ENCODE measurements around the gene KIF3B. TPM values are rescaled to one million over a fixed set of nuclear protein-coding genes. Genes with fewer than 3 reads are reported as not detected.

The KIF3B gene
- total and polyA plus RNA-seq, 2 donors (not counting 1 experiment from before 2014, with no cell fraction given): 27.6 to 35.6 TPM

DNA sequence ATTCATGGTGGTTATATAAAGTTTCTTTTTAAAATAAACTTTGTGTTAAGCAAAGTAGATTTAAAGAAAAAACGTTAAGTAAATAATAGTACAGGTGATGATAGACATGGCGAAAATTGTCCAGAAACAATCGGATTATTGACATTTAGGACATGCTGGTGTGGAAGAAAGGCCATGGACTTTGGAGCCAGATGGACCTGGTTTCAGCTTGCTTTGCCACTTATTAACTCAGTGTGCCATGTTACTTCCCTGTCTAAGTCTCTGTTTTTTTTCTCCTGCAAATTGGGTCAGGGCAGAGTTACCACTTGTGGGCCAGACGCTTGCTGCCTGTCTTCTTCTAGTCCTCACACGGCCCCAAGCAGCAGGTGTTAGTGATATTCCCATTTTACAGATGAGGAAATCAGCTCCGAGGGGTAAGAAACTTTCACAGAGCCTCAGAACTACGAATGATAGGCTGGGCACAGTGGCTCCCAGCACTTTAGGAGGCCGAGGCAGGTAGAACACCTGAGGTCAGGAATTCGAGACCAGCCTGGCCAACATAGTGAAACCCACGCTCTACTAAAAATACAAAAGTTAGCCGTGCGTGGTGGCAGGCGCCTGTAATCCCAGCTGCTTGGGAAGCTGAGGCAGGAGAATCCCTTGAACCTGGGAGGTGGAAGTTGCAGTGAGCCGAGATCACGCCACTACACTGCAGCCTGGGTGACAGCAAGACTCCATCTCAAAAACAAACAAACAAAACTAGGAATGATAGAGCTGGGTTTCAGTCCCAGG lies 12.4 kb downstream of the KIF3B start:
- Histone ChIP-seq H2AFZ (ENCODE audit: low read length) (no peak overlapping the region), H3K4me3 (replicated peaks in 1 of 4; ENCODE audit: control extremely low read depth in 1 of 4, insufficient read depth in 1 of 4, low read depth in 3 of 4, low read length in 4 of 4) (no peak overlapping the region), H3K4me2 (ENCODE audit: extremely low read depth, insufficient read depth, low read length) (no peak overlapping the region), H3K9me3 (ENCODE audit: control insufficient read depth, insufficient read depth, low read depth, low read length) (no peaks in the 10 kb centered on the region), H3K4me1 (ENCODE audit: control insufficient read depth, extremely low read depth, insufficient read depth, low read length) (peaks cover 4% of the 10 kb centered on the region), H3K27me3 (ENCODE audit: control insufficient read depth, insufficient read depth, low read length) (no peaks in the 10 kb centered on the region), H3K9ac (ENCODE audit: insufficient read depth, low read length) (no peak overlapping the region), H3K27ac (ENCODE audit: insufficient read depth, low read length) (no peak overlapping the region), H3K79me2 (ENCODE audit: control insufficient read depth, insufficient read depth, low read length) (no peaks in the 10 kb centered on the region), H4K20me1 (ENCODE audit: control insufficient read depth, extremely low read depth, insufficient read depth, low read length) (no peaks in the 10 kb centered on the region), H3K36me3 (ENCODE audit: control insufficient read depth, insufficient read depth, low read length) (no peaks in the 10 kb centered on the region)
- TF ChIP-seq EZH2 (IDR thresholded peaks at IDR 0.05; ENCODE audit: low read length, missing control alignments): no peak
- TF ChIP-seq, protein P1, sequence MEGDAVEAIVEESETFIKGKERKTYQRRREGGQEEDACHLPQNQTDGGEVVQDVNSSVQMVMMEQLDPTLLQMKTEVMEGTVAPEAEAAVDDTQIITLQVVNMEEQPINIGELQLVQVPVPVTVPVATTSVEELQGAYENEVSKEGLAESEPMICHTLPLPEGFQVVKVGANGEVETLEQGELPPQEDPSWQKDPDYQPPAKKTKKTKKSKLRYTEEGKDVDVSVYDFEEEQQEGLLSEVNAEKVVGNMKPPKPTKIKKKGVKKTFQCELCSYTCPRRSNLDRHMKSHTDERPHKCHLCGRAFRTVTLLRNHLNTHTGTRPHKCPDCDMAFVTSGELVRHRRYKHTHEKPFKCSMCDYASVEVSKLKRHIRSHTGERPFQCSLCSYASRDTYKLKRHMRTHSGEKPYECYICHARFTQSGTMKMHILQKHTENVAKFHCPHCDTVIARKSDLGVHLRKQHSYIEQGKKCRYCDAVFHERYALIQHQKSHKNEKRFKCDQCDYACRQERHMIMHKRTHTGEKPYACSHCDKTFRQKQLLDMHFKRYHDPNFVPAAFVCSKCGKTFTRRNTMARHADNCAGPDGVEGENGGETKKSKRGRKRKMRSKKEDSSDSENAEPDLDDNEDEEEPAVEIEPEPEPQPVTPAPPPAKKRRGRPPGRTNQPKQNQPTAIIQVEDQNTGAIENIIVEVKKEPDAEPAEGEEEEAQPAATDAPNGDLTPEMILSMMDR (conservative IDR thresholded peaks at IDR 0.05 in 1 of 2, IDR thresholded peaks at IDR 0.05 in 1 of 2; ENCODE audit: low read depth in 1 of 2, low read length in 2 of 2): no peak
- DNase-seq (ENCODE audit: low read depth in 2 of 2): no peak

DNA sequence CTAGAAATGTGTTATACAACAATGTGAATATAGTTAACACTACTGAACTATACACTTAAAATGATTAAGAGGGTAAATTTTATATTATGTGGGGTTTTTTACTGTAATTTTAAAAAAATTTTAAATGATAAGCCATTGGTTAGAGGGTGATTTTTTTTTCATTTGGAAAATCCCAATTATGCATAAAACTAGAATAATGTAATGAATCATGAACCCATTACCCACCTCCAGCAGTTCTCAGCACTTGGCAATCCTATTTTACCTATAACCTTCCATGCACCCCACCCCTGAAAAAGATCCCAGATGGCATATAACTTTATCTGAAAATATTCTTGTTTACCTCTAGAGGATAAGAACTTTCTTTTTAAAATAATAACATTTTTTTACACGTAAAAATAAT lies 13.7 kb downstream of the KIF3B start:
- Histone ChIP-seq H3K9ac (ENCODE audit: insufficient read depth, low read length) (no peak overlapping the region), H2AFZ (ENCODE audit: low read length) (no peak overlapping the region), H3K27ac (ENCODE audit: insufficient read depth, low read length) (no peak overlapping the region), H3K4me3 (replicated peaks in 1 of 4; ENCODE audit: control extremely low read depth in 1 of 4, insufficient read depth in 1 of 4, low read depth in 3 of 4, low read length in 4 of 4) (no peak overlapping the region), H3K9me3 (ENCODE audit: control insufficient read depth, insufficient read depth, low read depth, low read length) (no peaks in the 10 kb centered on the region), H3K27me3 (ENCODE audit: control insufficient read depth, insufficient read depth, low read length) (no peaks in the 10 kb centered on the region), H3K4me1 (ENCODE audit: control insufficient read depth, extremely low read depth, insufficient read depth, low read length) (no peaks in the 10 kb centered on the region), H3K79me2 (ENCODE audit: control insufficient read depth, insufficient read depth, low read length) (no peaks in the 10 kb centered on the region), H3K36me3 (ENCODE audit: control insufficient read depth, insufficient read depth, low read length) (no peaks in the 10 kb centered on the region), H3K4me2 (ENCODE audit: extremely low read depth, insufficient read depth, low read length) (no peak overlapping the region), H4K20me1 (ENCODE audit: control insufficient read depth, extremely low read depth, insufficient read depth, low read length) (no peaks in the 10 kb centered on the region)
- TF ChIP-seq, protein P1 (conservative IDR thresholded peaks at IDR 0.05 in 1 of 2, IDR thresholded peaks at IDR 0.05 in 1 of 2; ENCODE audit: low read depth in 1 of 2, low read length in 2 of 2): no peak
- no peak for TF ChIP-seq EZH2 (IDR thresholded peaks at IDR 0.05; ENCODE audit: low read length, missing control alignments)
- DNase-seq (ENCODE audit: low read depth in 2 of 2): no peak

DNA sequence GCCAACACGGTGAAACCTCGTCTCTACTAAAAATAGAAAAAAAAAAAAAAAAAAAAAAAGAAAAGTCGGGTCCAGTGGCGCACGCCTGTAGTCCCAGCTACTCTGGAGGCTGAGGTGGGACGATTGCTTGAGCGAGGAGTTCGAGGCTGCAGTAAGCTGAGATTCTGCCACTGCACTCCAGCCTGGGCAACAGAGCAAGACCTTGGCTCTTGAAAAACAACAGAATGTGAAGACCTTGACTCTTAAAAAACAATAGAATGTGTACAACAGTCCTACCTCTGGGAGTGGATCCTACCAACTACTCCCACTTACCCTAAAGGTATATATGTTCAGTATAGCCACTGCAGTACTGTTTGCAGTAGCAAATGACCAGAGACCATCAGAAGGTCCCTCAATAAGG lies 15.1 kb downstream of the KIF3B start:
- DNase-seq (ENCODE audit: low read depth in 2 of 2): no peak
- Histone ChIP-seq H3K4me2 (ENCODE audit: extremely low read depth, insufficient read depth, low read length) (no peak overlapping the region), H3K4me1 (ENCODE audit: control insufficient read depth, extremely low read depth, insufficient read depth, low read length) (peaks cover 2% of the 10 kb centered on the region), H3K27me3 (ENCODE audit: control insufficient read depth, insufficient read depth, low read length) (no peaks in the 10 kb centered on the region), H2AFZ (ENCODE audit: low read length) (no peak overlapping the region), H3K9me3 (ENCODE audit: control insufficient read depth, insufficient read depth, low read depth, low read length) (no peaks in the 10 kb centered on the region), H3K79me2 (ENCODE audit: control insufficient read depth, insufficient read depth, low read length) (no peaks in the 10 kb centered on the region), H3K27ac (ENCODE audit: insufficient read depth, low read length) (no peak overlapping the region), H3K4me3 (replicated peaks in 1 of 4; ENCODE audit: control extremely low read depth in 1 of 4, insufficient read depth in 1 of 4, low read depth in 3 of 4, low read length in 4 of 4) (no peak overlapping the region), H3K9ac (ENCODE audit: insufficient read depth, low read length) (no peak overlapping the region), H3K36me3 (ENCODE audit: control insufficient read depth, insufficient read depth, low read length) (no peaks in the 10 kb centered on the region), H4K20me1 (ENCODE audit: control insufficient read depth, extremely low read depth, insufficient read depth, low read length) (no peaks in the 10 kb centered on the region)
- no peak for TF ChIP-seq EZH2 (IDR thresholded peaks at IDR 0.05; ENCODE audit: low read length, missing control alignments)
- TF ChIP-seq, protein P1 (conservative IDR thresholded peaks at IDR 0.05 in 1 of 2, IDR thresholded peaks at IDR 0.05 in 1 of 2; ENCODE audit: low read depth in 1 of 2, low read length in 2 of 2): no peak

Data from fibroblast of lung (primary cell).